WERI-Rb-1 (cell line): Measurements from ENCODE around the gene KPNA1.

Source experiments
- DNase-seq: peaks from one replicate; pipeline ENCODE4 v3.0.0-alpha.2; 2020
- H3K27ac ChIP-seq: fragments of 250-450 bp; sonication (Bioruptor Pico); 2 replicates; pipeline ENCODE4 v1.5.1; 2020; ENCODE audit warnings: mild to moderate bottlenecking, moderate library complexity
- H3K27me3 ChIP-seq: fragments of 250-450 bp; sonication (Bioruptor Pico); 2 replicates; pipeline ENCODE4 v1.5.1; 2021; ENCODE audit warnings: mild to moderate bottlenecking, low read depth, moderate library complexity; ENCODE audit not compliant: insufficient read depth, severe bottlenecking
- H3K36me3 ChIP-seq: fragments of 250-450 bp; sonication (Bioruptor Pico); 2 replicates; pipeline ENCODE4 v1.5.1; 2020; ENCODE audit warnings: mild to moderate bottlenecking, moderate library complexity
- H3K4me3 ChIP-seq: 2 replicates; pipeline ENCODE4 v1.5.1; 2011; ENCODE audit warnings: low read depth, mild to moderate bottlenecking, control low read depth, low read length
- H3K9me3 ChIP-seq: fragments of 250-450 bp; sonication (Bioruptor Pico); 2 replicates; pipeline ENCODE4 v1.5.1; 2021; ENCODE audit warnings: mild to moderate bottlenecking, moderate library complexity; ENCODE audit not compliant: severe bottlenecking
- CTCF ChIP-seq: IDR thresholded peaks from 2 replicates; pipeline ENCODE4 v1.5.1; 2011; ENCODE audit warnings: low read depth, mild to moderate bottlenecking, control low read depth, inconsistent platforms, low read length

Gene KPNA1

GRCh38 chr3:122481390-122481789 lies 33.3 kb downstream of the KPNA1 start:
- Histone ChIP-seq H3K36me3 (peaks cover 19% of the 10 kb centered on the region), H3K9me3 (no peaks in the 10 kb centered on the region), H3K27ac (no peak overlapping the region), H3K27me3 (no peaks in the 10 kb centered on the region), H3K4me3 (no peak overlapping the region)
- TF ChIP-seq CTCF = no peak
- DNase-seq = no peak

DNA sequence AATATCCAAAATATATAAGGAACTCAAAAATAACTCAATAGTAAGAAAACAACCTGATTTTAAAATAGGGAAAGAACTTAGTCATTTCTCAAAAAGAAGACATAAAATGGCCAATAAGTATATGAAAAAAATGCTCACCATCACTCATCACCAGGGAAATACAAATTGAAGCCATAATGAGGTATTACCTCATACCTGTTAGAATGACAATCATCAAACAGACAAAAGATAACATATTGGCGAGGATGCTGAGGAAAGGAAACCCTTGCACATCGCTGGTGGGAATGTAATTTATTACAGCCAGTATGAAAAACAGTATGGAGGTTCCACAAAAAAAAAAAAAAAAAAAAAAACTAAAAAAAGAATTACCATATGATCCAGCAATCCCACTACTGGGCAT lies 38.2 kb downstream of the KPNA1 start:
- Histone ChIP-seq H3K36me3 (peaks cover 4% of the 10 kb centered on the region), H3K27ac (no peak overlapping the region), H3K4me3 (no peak overlapping the region), H3K9me3 (no peaks in the 10 kb centered on the region), H3K27me3 (no peaks in the 10 kb centered on the region)
- DNase-seq = no peak
- no peak for TF ChIP-seq CTCF

GRCh38 chr3:122475316-122475715 lies 39.4 kb downstream of the KPNA1 start:
- Histone ChIP-seq H3K27me3 (no peaks in the 10 kb centered on the region), H3K27ac (no peak overlapping the region)
- no peak for DNase-seq

GRCh38 chr3:122469659-122470058 lies 45.1 kb downstream of the KPNA1 start:
- Histone ChIP-seq H3K4me3 (no peak overlapping the region), H3K27ac (no peak overlapping the region), H3K9me3 (no peaks in the 10 kb centered on the region), H3K36me3 (peaks cover 27% of the 10 kb centered on the region), H3K27me3 (no peaks in the 10 kb centered on the region)
- TF ChIP-seq CTCF = no peak
- no peak for DNase-seq

More at GRCh38 chr3:122475316-122475715, 39.4 kb downstream of the KPNA1 start:
- Histone ChIP-seq H3K36me3 (peaks cover 4% of the 10 kb centered on the region), H3K4me3 (no peak overlapping the region), H3K9me3 (no peaks in the 10 kb centered on the region)
- TF ChIP-seq CTCF = no peak

- Histone ChIP-seq H3K9me3 (no peaks in the 10 kb centered on the region), H3K27ac (no peak overlapping the region), H3K4me3 (no peak overlapping the region), H3K36me3 (peaks cover 31% of the 10 kb centered on the region), H3K27me3 (no peaks in the 10 kb centered on the region)
- DNase-seq = no peak
- no peak for TF ChIP-seq CTCF
Measured at GRCh38 chr3:122468896-122469533, 45.7 kb downstream of the KPNA1 start.

DNA sequence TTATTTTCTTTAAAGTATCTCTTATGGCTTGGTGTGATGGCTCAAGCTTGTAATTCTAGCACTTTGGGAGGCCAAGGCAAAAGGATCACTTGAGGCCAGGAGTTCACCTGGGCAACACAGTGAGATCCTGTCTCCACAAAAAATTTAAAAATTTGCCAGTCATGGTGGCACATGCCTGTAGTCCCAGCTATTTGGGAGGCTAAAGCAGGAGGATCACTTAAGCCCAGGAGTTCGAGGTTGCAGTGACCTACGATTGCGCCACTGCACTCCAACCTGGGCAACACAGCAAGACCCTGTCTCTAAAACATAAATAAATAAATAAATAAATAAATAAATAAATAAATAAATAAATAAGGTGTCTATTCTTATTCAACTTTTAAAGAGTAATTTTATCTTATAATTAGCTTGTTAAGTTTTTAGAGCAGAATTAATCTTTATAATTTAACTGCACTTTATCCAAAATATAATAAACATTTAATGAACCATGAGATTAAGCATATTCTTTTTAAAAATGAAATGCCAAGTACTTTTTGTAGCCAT lies 48.0 kb downstream of the KPNA1 start:
- no peaks in the 10 kb centered on the region for H3K9me3 ChIP-seq
- TF ChIP-seq CTCF = no peak
- H3K4me3 ChIP-seq = no peak overlapping the region
- H3K27me3 ChIP-seq = no peaks in the 10 kb centered on the region
- no peak overlapping the region for H3K27ac ChIP-seq
- H3K36me3 ChIP-seq = peaks cover 51% of the 10 kb centered on the region
- DNase-seq = no peak
